Measurements from ENCODE around the gene C2CD4D.

C2CD4D gene

DNA sequence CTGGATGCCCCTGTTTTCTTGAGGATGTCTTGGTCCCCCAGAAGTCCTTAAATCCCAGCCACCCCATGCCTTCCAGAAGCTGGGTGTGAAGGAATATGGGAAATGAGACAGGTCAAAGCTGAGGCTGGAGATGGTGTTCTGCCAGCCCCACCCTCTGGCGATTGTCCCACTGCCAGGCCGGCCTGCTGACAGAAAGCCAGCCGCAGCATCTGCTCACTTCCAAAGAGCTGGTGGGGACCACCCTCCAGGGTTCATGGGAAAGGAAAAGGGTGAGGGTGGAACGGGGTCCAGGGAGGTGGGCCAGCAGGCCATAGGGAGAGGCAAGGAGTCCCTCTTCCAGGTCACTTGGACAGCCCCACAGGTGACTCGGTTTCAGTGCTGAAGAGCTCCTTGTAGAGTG, 32.5 kb downstream of the C2CD4D start:
- no peak for DNase-seq (ENCODE audit: low read depth)
- no peak overlapping the region for H3K4me3 ChIP-seq (ENCODE audit: low read depth, low read length)
- TF ChIP-seq CTCF (conservative IDR thresholded peaks at IDR 0.05; ENCODE audit: low read depth, low read length), result no peak

- DNase-seq (ENCODE audit: low read depth), result no peak
- no peak for TF ChIP-seq CTCF (conservative IDR thresholded peaks at IDR 0.05; ENCODE audit: low read depth, low read length)
- no peak overlapping the region for H3K4me3 ChIP-seq (ENCODE audit: low read depth, low read length)
Measured at GRCh38 chr1:151806170-151806569, 33.5 kb downstream of the C2CD4D start.

- H3K4me3 ChIP-seq (ENCODE audit: low read depth, low read length), result no peak within 1 kb of the TSS
- no peak for TF ChIP-seq CTCF (conservative IDR thresholded peaks at IDR 0.05; ENCODE audit: low read depth, low read length)
- no peak for DNase-seq (ENCODE audit: low read depth)
Measured at GRCh38 chr1:151805066-151805820, 34.4 kb downstream of the C2CD4D start, which contains the start of gene LINGO4. Gene LINGO4 (minus strand): TSS chr1:151805419. CDS start chr1:151802704, 2,715 bp downstream.

DNA sequence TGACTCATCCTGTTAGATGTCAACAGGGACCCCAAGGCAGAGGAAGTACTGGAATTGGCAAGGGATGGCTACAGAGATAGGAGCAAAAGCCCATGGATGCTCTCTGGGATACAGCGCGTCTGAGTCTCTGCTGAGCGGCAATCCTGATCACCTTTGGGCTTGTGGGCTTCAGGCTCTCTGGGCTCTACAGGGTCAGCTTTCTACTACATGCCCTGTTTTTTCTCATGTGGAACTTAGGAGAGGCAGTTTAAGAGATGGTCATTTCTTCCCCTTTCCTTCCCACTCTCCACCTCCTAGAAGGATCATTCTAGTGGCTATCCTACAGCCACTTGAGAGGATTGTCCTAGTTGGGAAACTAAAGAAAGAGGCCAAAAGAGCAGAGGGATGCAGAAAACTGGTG, 35.7 kb downstream of the C2CD4D start:
- no peak for TF ChIP-seq CTCF (conservative IDR thresholded peaks at IDR 0.05; ENCODE audit: low read depth, low read length)
- DNase-seq (ENCODE audit: low read depth), result no peak
- no peak overlapping the region for H3K4me3 ChIP-seq (ENCODE audit: low read depth, low read length)

DNA sequence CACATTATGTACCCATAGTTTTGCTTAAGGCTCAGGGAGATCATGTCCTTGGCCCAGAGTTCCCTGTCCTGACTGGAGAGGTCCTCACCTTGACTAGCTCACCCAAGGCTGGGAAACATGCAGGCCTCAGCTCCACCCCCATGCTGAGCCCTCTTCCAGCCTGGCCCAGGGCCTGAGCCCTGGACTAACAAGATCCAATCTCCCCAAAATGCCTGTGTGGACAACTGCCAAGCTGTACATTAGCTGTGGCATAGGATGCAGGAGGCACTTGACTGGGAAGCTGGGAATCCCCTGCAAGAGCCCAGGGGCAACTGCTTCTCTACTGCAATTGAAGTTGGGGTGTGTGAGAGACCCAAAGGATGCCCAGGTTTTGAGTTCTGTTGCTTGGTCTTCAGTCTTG, 36.5 kb downstream of the C2CD4D start:
- no peak for DNase-seq (ENCODE audit: low read depth)
- no peak for TF ChIP-seq CTCF (conservative IDR thresholded peaks at IDR 0.05; ENCODE audit: low read depth, low read length)
- no peak overlapping the region for H3K4me3 ChIP-seq (ENCODE audit: low read depth, low read length)

DNA sequence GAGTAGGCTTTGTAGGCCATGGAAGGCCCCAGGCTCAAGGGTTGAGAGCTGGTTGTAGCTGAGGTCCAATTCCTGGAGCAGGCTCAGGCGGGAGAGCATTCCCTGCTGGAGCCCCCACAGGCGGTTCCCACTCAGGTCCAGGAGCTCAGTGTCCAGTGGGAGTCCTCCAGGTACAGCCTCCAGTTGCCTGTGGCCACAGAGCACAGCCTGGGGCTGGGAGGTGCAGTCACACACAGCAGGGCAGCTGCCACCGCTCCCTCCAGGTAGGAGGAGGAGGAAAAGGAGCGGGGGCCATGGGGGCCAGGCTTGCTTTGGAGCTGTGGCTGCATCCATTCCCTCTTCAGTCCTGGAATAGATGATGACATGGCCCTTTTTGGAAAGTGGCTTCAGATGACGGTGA, 37.2 kb downstream of the C2CD4D start:
- no peak overlapping the region for H3K4me3 ChIP-seq (ENCODE audit: low read depth, low read length)
- TF ChIP-seq CTCF (conservative IDR thresholded peaks at IDR 0.05; ENCODE audit: low read depth, low read length), result no peak

GRCh38 chr1:151801846-151802245, 37.8 kb downstream of the C2CD4D start:
- DNase-seq (ENCODE audit: low read depth), result no peak
- TF ChIP-seq CTCF (conservative IDR thresholded peaks at IDR 0.05; ENCODE audit: low read depth, low read length), result no peak
- no peak overlapping the region for H3K4me3 ChIP-seq (ENCODE audit: low read depth, low read length)

More for the DNA sequence above, 37.2 kb downstream of the C2CD4D start:
- DNase-seq (ENCODE audit: low read depth), result no peak

All from choroid plexus epithelial cell (primary cell).